Measurements from ENCODE around the gene DLEC1.
A peak's percentile ranks its signal among the peaks of the same experiment; 100 is the strongest.
"Not testable (repeated sequence)": the region's sequence is repeated elsewhere in the genome, so short reads cannot be mapped to it uniquely, and the experiment has no call there.

Gene DLEC1

GRCh38 chr3:38038447-38038911 is 529 bp upstream of the DLEC1 start:
- no peak for DNase-seq (ENCODE audit: low read depth)

- peak; percentile 53 for DNase-seq (ENCODE audit: low read depth)
Observed at GRCh38 chr3:38039899-38040261, 872 bp downstream of the DLEC1 start.

- no peak for DNase-seq (ENCODE audit: low read depth)
Observed at GRCh38 chr3:38040401-38040800, 1.4 kb downstream of the DLEC1 start.

- DNase-seq (ENCODE audit: low read depth), result no peak
Observed at GRCh38 chr3:38043486-38043885, 4.5 kb downstream of the DLEC1 start.

- no peak for DNase-seq (ENCODE audit: low read depth)
Observed at GRCh38 chr3:38046027-38046426, 7.0 kb downstream of the DLEC1 start.

- no peak for DNase-seq (ENCODE audit: low read depth)
Observed at GRCh38 chr3:38046821-38047220, 7.8 kb downstream of the DLEC1 start.

- no peak for DNase-seq (ENCODE audit: low read depth)
Observed at GRCh38 chr3:38047896-38048295, 8.9 kb downstream of the DLEC1 start.

GRCh38 chr3:38049358-38050126 is 10.5 kb downstream of the DLEC1 start:
- DNase-seq (ENCODE audit: low read depth), result no peak

GRCh38 chr3:38051131-38051530 is 12.1 kb downstream of the DLEC1 start:
- DNase-seq (ENCODE audit: low read depth), result no peak

GRCh38 chr3:38053286-38053685 is 14.3 kb downstream of the DLEC1 start:
- not testable (repeated sequence) for DNase-seq (ENCODE audit: low read depth)

- not testable (repeated sequence) for DNase-seq (ENCODE audit: low read depth)
Observed at GRCh38 chr3:38053813-38054498, 14.9 kb downstream of the DLEC1 start.

- no peak for DNase-seq (ENCODE audit: low read depth)
Observed at GRCh38 chr3:38054499-38055001, 15.5 kb downstream of the DLEC1 start.

GRCh38 chr3:38059148-38059547 is 20.1 kb downstream of the DLEC1 start:
- no peak for DNase-seq (ENCODE audit: low read depth)

GRCh38 chr3:38059591-38059990 is 20.6 kb downstream of the DLEC1 start:
- DNase-seq (ENCODE audit: low read depth), result no peak

GRCh38 chr3:38062809-38063208 is 23.8 kb downstream of the DLEC1 start:
- DNase-seq (ENCODE audit: low read depth), result no peak

GRCh38 chr3:38064453-38064852 is 25.4 kb downstream of the DLEC1 start:
- not testable (repeated sequence) for DNase-seq (ENCODE audit: low read depth)

- no peak for DNase-seq (ENCODE audit: low read depth)
Observed at GRCh38 chr3:38067508-38068233, 28.7 kb downstream of the DLEC1 start.

- DNase-seq (ENCODE audit: low read depth), result no peak
Observed at GRCh38 chr3:38070013-38070412, 31.0 kb downstream of the DLEC1 start.

- not testable (repeated sequence) for DNase-seq (ENCODE audit: low read depth)
Observed at GRCh38 chr3:38077073-38077472, 38.1 kb downstream of the DLEC1 start.

GRCh38 chr3:38082296-38082695 is 43.3 kb downstream of the DLEC1 start:
- not testable (repeated sequence) for DNase-seq (ENCODE audit: low read depth)

GRCh38 chr3:38083254-38083653 is 44.2 kb downstream of the DLEC1 start:
- not testable (repeated sequence) for DNase-seq (ENCODE audit: low read depth)

- DNase-seq (ENCODE audit: low read depth), result no peak
Observed at GRCh38 chr3:38083871-38084333, 44.9 kb downstream of the DLEC1 start.
